GM18526 (cell line): Measurements from ENCODE around the gene ARHGEF5.
"Not testable (repeated sequence)": the region's sequence is repeated elsewhere in the genome, so short reads cannot be mapped to it uniquely, and the experiment has no call there.

Experiments
- POLR2A ChIP-seq: IDR thresholded peaks from 3 replicates; pipeline ENCODE4 v1.6.1; 2011; ENCODE audit not compliant: insufficient read length; ENCODE audit errors: extremely low read depth

The ARHGEF5 gene

DNA sequence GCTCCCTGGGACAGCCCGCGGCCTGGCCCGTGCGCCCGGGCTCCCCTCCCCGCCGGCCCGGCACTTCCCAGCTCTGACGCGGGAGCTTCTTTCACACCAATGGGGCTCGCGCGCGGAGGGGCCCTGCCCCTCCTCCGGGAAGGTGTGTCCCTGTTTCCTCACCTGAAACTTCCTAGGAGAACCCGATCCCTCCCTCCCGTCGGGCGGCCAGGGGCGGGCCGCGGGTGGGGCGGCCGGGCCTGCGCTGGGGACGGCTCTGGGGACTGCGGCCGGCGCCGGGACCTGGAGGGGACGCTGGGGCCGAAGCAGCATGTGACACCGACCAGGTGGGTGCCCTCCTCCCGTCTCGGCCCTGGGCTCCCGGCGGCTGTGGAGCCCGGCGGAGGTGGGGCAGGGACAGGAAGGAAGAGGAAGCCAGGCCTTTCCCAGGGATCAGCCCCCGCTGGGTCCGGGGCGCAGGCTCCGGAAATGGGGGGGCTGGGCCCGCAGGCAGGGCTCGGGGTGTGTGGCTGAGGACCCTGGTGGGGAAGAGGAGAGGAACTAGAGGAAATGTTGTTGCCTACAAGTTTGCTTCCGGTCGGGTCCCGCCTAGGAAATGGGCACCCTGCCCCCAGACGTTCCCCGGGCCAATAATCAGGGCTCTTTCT is at the start of gene ARHGEF5:
TSS of gene ARHGEF5 (plus strand) at position 227 of the 647 bp plus-strand sequence. CDS start 7,268 bp downstream, outside the sequence.
- not testable (repeated sequence) for TF ChIP-seq POLR2A

DNA sequence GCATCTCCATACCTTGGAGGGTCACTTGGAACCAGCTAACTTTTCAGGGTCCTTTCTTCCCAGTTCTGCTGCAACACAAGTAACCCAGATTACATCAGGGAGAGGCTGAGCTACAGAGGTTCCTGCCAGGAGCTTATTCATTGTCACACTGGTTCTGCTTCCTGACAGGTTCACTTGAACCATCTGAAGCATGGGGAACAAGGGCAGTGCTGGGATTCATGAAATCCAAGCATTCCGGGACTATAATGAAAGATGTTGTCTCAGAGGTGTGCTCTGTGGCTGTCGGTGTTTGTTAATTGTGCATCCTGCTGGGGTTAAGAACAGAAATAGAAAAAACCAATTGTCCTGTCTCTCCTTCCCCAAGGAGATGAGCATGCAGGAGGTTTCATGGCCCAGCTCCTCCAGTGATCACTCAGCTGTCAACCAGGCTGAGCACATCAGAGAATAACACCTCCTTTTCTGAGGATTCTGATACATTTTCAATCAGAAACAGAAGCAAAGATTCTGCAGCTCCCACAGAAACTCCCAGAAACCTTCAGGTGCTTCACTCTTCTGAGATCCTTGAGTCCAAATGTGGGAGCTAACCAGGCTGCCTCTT is 43.2 kb upstream of the ARHGEF5 start, which contains the start of gene OR2A1:
TSS of gene OR2A1 (plus strand) at position 548 of the 598 bp plus-strand sequence. CDS start 5,706 bp downstream, outside the sequence.
- TF ChIP-seq POLR2A, result not testable (repeated sequence)

DNA sequence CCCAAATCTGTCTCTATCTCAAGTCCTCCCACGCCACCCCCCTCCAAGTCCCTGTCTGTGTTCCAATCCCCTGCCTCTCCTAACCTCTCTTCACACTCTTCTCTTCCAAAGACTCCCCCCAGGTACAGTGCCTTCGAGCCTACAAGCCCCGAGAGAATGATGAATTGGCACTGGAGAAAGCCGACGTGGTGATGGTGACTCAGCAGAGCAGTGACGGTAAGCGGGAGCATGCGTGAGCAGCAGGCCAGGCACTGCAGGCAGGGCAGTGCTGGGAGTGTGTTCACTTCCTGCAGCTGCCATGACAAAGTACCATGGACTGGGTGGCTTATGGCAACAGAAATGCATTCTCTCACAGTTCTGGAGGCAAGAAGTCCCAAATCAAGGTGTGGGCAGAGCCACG is 23.4 kb downstream of the ARHGEF5 start:
- TF ChIP-seq POLR2A, result no peak

DNA sequence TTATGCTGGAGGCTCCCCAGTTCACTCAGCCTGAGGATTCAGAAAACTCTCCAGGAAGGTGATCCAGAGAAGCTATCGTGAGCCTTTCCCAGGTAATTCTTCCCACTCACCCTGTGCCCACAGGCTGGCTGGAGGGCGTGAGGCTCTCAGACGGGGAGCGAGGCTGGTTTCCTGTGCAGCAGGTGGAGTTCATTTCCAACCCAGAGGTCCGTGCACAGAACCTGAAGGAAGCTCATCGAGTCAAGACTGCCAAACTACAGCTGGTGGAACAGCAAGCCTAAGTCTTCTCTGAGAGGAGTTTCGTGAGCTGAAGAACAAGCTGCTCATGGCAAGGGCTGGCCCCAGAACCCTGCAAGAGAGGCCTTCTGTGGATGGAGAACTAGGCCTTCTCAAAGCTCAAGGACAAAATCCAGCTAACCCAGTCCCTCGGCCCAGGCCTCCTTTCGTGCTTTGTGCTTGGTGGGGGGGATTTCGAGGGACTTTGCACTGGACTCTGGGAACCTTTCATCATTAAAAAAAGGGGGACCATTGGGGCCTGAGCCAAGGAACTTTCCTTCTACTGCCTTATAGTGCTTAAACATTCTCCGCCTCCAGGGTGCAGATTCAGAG is 24.7 kb downstream of the ARHGEF5 start:
- no peak for TF ChIP-seq POLR2A

DNA sequence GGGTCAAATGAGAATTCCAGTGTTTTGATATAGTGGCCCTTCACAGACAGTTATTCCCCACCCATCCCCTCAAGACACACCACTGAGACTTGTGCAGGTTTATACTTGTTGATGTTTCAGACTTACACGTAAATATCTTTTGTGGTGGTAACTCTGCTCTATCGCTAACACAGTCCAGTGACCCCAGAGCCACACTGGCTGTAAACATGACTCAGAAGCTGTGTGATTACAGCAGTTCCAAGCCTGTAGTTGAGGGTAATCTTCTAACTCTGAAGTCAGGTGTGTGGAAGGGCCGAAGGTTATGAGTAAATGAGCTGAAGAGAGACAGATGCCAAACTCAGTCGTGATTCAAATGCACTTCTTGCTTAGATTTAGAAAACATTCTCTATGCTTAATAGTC is 28.9 kb downstream of the ARHGEF5 start:
- no peak for TF ChIP-seq POLR2A

DNA sequence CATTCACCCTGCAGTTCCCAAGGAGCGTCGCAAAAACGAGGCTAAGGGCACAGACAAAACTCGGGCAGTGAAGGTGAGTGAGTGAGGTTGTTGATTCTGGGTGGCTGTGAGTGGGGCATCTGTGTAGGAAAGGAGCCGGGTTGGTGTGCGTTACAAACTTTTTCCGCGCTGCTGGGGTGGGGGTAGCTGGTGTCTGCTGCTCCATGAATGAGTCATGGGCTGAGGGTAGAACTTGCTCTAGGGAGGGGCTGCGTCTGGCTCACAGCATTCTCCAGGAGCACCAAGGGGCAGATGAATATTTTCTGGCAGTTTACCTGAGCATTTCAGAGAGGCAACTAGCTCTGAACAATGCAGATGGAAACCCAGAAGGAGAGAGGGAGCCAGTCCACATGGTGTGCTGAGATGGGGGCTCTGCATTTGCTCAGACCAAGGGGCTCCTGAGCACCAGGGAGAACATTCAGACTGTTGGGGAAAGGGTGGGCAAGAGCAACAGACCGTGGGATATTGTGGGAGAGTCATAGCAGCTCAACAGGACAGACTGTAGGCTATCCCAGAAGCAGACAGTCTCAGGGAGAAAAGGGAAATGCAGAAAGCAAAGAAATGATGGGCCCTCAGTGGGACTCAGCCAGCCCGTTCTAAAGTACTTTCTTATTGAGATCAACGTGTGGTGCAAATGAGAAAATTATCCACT is 29.5 kb downstream of the ARHGEF5 start:
- TF ChIP-seq POLR2A, result no peak

DNA sequence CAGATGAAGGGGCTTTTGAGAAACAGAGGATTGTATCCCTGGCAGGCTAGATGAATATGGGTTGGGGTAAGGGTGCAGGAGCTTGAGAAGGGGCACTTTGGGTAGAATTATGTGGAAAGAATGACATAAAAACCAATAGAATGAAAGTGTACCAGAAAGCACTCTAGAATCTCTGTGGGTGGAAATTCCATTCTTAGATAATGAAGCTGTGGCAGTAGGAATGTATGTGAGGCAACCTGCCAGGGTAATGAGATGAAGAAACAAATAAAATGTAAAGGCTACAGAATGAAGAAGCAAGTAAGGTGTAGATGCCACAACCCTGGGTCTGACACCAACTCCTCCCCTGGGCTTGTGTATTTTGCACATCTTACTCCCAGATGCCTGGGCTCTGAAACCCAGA is 31.5 kb downstream of the ARHGEF5 start:
- no peak for TF ChIP-seq POLR2A

DNA sequence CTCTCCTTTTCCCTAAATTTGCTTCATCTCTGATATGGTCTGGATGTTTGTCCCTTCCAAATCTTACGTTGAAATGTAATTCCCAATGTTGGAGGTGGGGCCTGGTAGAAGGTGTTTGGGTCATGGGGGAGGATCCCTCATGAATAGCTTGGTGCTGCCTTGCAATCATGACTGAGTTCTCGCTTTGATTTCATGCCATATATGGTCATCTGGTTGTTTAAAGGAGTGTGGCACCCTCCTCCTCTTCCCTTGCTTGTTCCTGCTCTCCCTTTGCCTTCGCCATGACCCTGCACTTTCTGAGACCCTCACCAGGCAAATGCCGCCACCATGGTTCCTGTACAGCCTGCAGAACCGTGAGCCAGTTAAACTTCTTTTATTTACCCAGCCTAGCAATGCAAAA is 33.7 kb downstream of the ARHGEF5 start:
- TF ChIP-seq POLR2A, result no peak

DNA sequence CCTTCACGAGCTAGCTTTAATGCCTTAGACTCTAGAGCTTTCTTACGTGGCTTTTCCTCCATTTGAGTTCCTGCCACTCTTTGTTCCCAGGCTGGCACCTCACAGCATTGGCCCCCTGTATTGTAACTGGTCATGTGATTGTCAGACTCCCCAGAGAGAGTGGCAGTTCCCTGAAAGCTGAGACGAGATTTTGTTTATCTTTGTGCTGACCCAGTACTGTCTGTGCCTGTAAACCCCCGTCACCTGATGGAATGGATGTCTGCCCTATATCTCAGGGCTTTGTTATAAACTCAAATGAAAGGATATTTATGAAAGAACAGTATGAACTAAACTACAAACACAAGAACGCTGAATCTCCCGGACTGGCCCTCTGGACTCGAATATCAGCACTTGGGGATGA is 35.3 kb downstream of the ARHGEF5 start:
- TF ChIP-seq POLR2A, result no peak

DNA sequence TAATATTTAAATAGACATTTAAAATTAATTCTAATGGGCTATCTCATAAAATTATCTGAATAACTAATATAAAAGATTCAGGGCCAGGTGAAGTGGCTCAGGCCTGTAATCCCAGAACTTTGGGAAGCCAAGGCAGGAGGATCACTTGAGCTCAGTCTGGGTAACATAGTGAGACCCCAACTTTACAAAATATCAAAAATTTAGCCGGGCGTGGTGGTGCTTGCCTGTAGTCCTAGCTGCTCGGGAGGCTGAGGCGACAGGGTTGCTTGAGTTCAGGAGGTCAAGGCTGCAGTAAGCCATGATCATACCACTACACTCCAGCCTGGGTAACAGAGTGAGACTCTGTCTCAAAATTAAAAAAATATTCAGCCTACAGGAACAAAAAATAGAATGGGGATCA is 35.8 kb downstream of the ARHGEF5 start:
- no peak for TF ChIP-seq POLR2A

DNA sequence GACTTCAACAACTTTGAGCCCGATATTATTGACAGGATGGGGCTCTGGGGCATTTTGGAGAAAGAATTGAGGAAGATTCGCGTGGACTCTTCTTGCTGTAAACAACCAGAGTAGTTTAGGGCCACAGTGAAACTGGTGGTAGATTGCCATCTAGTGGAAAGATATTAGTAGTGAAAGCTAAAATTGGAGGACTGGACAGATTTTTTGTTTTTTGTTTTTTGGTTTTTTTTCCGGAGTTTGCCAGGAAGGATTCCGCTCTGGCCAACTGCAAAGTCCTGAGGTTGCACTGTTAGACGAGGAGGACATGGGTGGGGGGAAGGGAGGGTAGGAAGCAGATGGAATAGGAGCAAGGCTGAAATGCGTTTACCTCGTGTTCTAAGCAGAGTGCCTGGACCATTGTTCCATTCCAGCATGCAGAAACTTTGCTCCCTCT is 36.6 kb downstream of the ARHGEF5 start:
- TF ChIP-seq POLR2A, result no peak

DNA sequence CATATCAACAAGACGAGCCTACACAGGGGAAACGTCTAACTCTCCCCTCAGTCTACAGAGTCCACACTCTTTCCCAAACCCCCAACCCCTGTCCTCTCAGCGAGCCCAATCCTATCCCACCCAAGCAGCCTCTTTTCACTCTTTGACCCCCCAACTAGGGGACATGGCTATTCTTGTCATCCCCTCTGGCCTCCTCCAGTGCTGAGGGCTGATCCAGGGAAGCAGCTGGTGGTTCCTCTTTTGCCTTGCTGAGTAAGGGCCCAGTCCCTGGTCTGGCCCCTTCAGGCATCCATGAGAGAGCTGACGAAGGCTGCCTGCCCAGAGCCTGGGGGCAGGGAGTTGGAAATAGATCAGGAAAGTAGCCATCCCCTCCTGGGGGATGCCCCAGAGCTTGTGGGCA is 41.9 kb downstream of the ARHGEF5 start:
- TF ChIP-seq POLR2A, result no peak

DNA sequence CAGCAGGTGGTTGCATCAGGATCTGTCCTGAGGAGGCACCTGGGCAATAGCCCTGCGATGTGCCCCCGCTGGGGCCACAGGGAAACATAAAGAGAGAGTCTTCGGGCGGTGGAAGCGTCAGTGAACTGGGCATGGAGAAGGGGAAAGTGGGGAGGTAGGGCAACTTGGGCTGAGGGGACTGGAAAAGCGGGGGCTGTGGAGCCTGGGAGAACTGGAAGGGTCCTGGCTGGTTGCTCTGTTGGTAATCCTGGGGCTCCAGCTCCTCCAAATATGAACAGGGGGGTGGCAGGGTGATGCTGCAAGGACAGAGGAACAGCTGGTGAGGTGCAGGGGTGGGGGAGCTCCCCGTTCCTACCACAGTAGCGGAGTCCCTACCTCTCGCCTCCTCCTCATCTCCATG is 43.1 kb downstream of the ARHGEF5 start:
- no peak for TF ChIP-seq POLR2A

DNA sequence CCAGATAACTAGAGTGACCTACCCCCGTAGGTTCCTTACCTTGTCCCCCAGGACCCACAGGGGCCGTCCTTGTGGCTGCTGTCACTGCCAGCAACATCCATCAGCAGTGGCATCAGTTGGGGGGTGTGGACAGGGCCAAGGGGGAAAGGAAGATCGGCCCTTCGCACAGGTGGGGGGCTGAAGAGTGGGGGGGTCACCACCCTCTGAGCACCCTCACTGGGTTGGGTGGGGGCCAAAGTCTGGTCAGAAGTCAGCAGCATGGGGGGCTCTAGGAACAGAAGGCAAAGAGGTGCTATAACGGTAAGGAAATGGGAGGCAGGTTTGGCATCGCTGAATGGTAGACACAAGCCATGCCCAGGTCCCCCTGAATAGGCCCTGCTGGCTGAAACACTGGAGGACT is 43.7 kb downstream of the ARHGEF5 start:
- no peak for TF ChIP-seq POLR2A

DNA sequence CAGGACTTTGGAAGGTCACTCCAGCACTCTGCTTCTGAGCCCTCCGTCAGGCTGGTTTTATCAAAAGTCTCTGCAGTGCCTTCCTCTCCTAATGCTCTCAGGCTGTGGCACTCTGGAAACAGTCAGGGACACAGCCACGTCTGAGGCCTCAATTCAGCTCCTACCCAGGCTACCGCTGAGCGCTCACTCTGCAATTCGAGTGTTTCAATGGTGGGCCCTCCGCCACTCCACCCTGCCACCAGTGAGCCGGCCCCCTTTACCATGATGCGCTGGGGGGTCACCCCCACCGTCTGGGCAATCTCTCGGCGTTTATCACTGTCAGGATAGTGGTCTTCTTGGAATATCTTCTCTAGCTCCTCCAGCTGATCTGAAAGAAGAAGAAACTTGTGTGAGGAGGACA is 44.7 kb downstream of the ARHGEF5 start:
- no peak for TF ChIP-seq POLR2A

DNA sequence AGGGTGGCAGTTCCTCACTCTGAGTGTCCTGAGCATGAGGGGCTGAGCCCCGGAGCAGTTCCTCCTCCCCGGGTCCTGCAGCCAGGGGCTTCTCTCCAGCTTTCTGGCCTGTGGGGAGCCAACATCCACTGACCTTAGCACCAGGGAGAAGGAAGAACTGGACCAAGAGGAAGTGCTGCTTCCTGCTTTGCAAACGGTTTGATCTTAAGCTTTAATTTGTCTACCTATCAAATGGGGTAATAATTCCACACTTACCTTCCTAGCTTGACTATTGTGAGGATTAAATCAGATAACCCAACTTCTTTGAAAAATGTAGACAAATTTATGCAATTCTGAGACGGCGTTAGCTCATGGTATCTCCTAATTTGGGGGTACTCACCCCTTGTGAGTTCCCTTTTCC is 46.3 kb downstream of the ARHGEF5 start:
- TF ChIP-seq POLR2A, result no peak

DNA sequence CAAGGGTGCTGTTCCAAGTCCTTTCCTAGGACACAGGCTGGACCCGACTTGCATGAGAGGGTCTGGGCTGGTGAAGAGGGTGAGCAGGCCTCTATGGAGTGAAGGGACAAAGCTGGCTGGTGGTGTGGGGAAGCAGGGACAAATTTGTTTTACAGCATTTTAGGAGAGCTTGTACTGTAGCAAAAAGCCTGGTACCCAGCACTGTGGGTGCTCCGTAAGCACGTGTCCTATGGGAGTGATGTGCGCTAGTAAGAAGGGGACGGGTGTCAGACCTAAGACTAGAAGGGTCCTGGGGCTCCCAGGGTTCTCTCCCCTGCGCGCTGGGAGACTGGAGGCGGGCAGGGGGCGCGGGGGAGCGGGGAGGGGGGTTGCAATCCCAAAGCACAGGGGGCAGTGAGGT is 47.9 kb downstream of the ARHGEF5 start:
- no peak for TF ChIP-seq POLR2A

DNA sequence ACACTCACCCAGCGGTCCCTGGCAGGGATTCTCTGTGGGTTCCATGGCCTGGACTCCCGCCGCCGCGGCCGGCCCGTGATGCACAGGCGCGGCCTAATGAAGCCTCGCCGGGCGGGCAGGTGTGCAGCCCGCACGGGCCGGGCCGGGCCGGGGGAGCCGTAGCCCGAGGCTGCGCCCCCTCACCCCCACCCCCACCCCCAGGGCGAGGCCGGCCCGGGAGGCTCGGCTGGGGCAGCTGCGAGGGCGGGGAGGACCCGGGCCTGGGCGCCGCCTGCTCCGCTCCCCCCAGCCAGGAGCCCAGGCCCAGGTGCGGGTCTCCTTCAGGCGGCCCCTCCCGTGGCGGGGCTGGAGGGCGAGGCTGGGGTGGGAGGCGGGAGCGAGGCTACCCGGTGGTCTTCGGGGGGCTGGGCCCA is 48.5 kb downstream of the ARHGEF5 start, which contains the start of gene NOBOX:
TSS of gene NOBOX (minus strand) at position 45 of the 413 bp plus-strand sequence.
- no peak for TF ChIP-seq POLR2A
